RWPE2 (cell line): ENCODE results near the gene TRIM32.

Source experiments
- ATAC-seq: fragments of 200-7000 bp; cut with Tn5 transposase; 3 replicates; pipeline ENCODE4 v1.9.1; 2021; ENCODE audit warnings: low read depth
- DNase-seq: peaks from one replicate; pipeline ENCODE4 v3.0.0-alpha.2; 2020; ENCODE audit warnings: low spot score
- H3K27ac ChIP-seq: fragments of 450-650 bp; 2 replicates; pipeline ENCODE4 v1.5.1; 2017; ENCODE audit warnings: mild to moderate bottlenecking; ENCODE audit not compliant: poor library complexity, severe bottlenecking
- H3K27me3 ChIP-seq: fragments of 250-450 bp; sonication (Bioruptor Pico); 2 replicates; pipeline ENCODE4 v1.5.1; 2021; ENCODE audit warnings: mild to moderate bottlenecking, moderate library complexity; ENCODE audit not compliant: insufficient read depth, poor library complexity, severe bottlenecking
- H3K36me3 ChIP-seq: fragments of 250-450 bp; sonication (Bioruptor Pico); 2 replicates; pipeline ENCODE4 v1.5.1; 2020; ENCODE audit warnings: low read depth, mild to moderate bottlenecking, moderate library complexity
- H3K4me1 ChIP-seq: fragments of 250-450 bp; sonication (Bioruptor Pico); 2 replicates; pipeline ENCODE4 v1.5.1; 2021; ENCODE audit warnings: mild to moderate bottlenecking, moderate library complexity; ENCODE audit not compliant: insufficient read depth, poor library complexity, severe bottlenecking
- H3K4me3 ChIP-seq: fragments of 250-450 bp; sonication (Bioruptor Pico); 2 replicates; pipeline ENCODE4 v1.5.1; 2021; ENCODE audit warnings: mild to moderate bottlenecking, moderate library complexity; ENCODE audit not compliant: severe bottlenecking
- H3K9me3 ChIP-seq: fragments of 250-450 bp; sonication (Bioruptor Pico); 2 replicates; pipeline ENCODE4 v1.5.1; 2021; ENCODE audit warnings: mild to moderate bottlenecking, moderate library complexity; ENCODE audit not compliant: severe bottlenecking
- CTCF ChIP-seq: fragments of 450-650 bp; IDR thresholded peaks from one replicate; pipeline ENCODE4 v1.5.1; 2017; ENCODE audit warnings: mild to moderate bottlenecking, moderate library complexity; ENCODE audit not compliant: poor library complexity, severe bottlenecking

TRIM32 gene

GRCh38 chr9:116691607-116692006, 4.5 kb downstream of the TRIM32 start:
- Histone ChIP-seq H3K27me3 (no peaks in the 10 kb centered on the region), H3K4me3 (no peak overlapping the region), H3K9me3 (no peaks in the 10 kb centered on the region), H3K27ac (no peak overlapping the region), H3K4me1 (peaks cover 28% of the 10 kb centered on the region), H3K36me3 (peaks cover 19% of the 10 kb centered on the region)
- DNase-seq (no peak), ATAC-seq (no peak)
- no peak for TF ChIP-seq CTCF

- no peaks in the 10 kb centered on the region for H3K9me3 ChIP-seq
- peaks cover 28% of the 10 kb centered on the region for H3K4me1 ChIP-seq
- H3K4me3 ChIP-seq = no peak overlapping the region
- ATAC-seq (no peak), DNase-seq (no peak)
- no peak for TF ChIP-seq CTCF
- peak overlapping the region; percentile 6 for H3K27ac ChIP-seq
- H3K27me3 ChIP-seq = no peaks in the 10 kb centered on the region
- H3K36me3 ChIP-seq = peaks cover 26% of the 10 kb centered on the region
Observed at GRCh38 chr9:116692616-116693015, 5.5 kb downstream of the TRIM32 start.

DNA sequence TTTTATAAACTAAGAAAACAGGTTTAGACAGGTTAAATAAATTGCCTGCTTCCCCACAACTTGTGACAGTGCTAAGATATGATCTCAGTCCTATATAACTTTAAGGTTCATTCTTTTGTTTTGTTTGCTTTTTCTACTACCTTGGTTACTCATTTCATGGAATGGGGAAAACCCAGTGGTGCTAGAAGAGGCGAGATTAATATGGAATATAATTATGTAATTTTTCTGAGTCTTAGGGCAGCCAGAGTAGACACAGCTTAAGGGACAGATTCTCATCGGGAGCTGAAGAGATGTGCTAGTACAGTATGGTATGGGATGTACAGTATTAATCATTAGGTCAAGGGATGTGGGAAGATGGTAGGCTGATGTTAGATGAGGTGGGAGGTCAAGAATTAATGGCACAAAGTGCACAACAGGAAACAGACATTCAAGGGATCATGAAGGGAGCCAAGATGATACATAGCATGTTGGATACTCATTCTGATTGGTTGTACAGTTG, 6.2 kb downstream of the TRIM32 start:
- ATAC-seq = peak; percentile 77
- TF ChIP-seq CTCF = no peak
- H3K4me3 ChIP-seq = no peak overlapping the region
- H3K27ac ChIP-seq = peak overlapping the region; percentile 6
- no peaks in the 10 kb centered on the region for H3K27me3 ChIP-seq
- H3K9me3 ChIP-seq = no peaks in the 10 kb centered on the region
- H3K36me3 ChIP-seq = peaks cover 32% of the 10 kb centered on the region
- no peak for DNase-seq
- peaks cover 25% of the 10 kb centered on the region for H3K4me1 ChIP-seq

DNA sequence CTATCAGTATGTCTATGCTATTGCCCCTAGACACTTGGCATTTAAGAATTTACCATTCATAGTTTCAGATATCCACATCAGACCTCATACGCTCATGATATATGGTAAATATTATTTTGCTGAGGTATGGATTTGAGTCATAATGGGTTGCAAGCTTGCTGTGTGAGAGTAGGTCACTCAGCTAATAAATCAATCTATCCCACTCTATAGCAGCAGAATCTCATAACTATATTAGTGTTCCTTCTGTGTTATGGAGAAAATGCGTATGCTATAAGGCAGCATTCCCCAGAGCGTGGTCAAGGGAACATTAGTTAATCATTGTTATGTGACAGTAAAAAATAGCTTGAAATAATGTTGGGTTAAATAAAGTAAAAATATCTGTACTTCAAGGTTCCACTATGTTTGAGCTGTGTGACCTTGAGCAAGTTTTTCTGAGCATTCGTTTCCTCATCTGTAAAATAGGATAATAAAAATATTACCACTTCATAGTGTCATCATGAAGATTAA, 7.7 kb downstream of the TRIM32 start:
- H3K9me3 ChIP-seq = no peaks in the 10 kb centered on the region
- ATAC-seq (no peak), DNase-seq (no peak)
- H3K36me3 ChIP-seq = peaks cover 42% of the 10 kb centered on the region
- H3K4me1 ChIP-seq = peaks cover 18% of the 10 kb centered on the region
- no peaks in the 10 kb centered on the region for H3K27me3 ChIP-seq
- no peak overlapping the region for H3K27ac ChIP-seq
- no peak for TF ChIP-seq CTCF
- H3K4me3 ChIP-seq = no peak overlapping the region

DNA sequence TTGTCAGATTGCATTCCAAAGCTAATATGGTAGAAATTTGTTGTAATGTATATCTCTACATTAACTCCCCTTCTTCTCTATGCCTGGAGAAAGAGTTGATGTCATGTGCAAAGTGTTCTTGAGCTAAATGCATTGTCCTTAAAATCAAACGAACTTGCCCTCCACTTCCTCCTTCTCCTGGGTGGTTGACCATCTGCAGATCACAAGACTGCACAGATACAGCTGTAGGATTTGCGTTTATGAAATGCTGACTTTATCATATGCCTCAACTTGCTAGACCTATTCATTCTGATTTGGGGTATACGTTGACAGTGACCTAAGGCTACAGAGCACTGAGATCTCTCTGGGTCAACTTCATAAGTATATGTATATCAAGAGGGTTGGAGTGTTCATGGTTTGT, 8.3 kb downstream of the TRIM32 start:
- Histone ChIP-seq H3K4me3 (no peak overlapping the region), H3K4me1 (peaks cover 18% of the 10 kb centered on the region), H3K9me3 (no peaks in the 10 kb centered on the region), H3K36me3 (peaks cover 48% of the 10 kb centered on the region), H3K27me3 (no peaks in the 10 kb centered on the region), H3K27ac (no peak overlapping the region)
- DNase-seq (no peak), ATAC-seq (no peak)
- TF ChIP-seq CTCF = no peak
